ENCODE results near the gene RELA. TPM values are rescaled to one million over a fixed set of nuclear protein-coding genes. Genes with fewer than 3 reads are reported as not detected.

The RELA gene
- total and polyA plus RNA-seq, 12 donors = 28.9 to 55.2 (median 38.7) TPM

GRCh38 chr11:65611028-65611757, 51.5 kb downstream of the RELA start:
- ATAC-seq (peak in 5 of 8 donors; percentile 3 to 26 (median 8)), DNase-seq (peak; percentile 70 to 81)
- TF ChIP-seq, protein P1, sequence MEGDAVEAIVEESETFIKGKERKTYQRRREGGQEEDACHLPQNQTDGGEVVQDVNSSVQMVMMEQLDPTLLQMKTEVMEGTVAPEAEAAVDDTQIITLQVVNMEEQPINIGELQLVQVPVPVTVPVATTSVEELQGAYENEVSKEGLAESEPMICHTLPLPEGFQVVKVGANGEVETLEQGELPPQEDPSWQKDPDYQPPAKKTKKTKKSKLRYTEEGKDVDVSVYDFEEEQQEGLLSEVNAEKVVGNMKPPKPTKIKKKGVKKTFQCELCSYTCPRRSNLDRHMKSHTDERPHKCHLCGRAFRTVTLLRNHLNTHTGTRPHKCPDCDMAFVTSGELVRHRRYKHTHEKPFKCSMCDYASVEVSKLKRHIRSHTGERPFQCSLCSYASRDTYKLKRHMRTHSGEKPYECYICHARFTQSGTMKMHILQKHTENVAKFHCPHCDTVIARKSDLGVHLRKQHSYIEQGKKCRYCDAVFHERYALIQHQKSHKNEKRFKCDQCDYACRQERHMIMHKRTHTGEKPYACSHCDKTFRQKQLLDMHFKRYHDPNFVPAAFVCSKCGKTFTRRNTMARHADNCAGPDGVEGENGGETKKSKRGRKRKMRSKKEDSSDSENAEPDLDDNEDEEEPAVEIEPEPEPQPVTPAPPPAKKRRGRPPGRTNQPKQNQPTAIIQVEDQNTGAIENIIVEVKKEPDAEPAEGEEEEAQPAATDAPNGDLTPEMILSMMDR (IDR thresholded peaks at IDR 0.05) = no peak
- 40% methylated on average over 10 of the region's 10 CpGs for WGBS, 2 donors
- Histone ChIP-seq H3K9me3 (no peaks in the 10 kb centered on the region), H3K27me3 (no peaks in the 10 kb centered on the region), H3K36me3 (peaks cover 0 to 58% (median 7%) of the 10 kb centered on the region in 9 donors), H3K4me1 (peaks cover 40 to 75% (median 66%) of the 10 kb centered on the region in 9 donors), H3K27ac (peak overlapping the region; percentile 88 to 100 (median 98)), H3K4me3 (peak overlapping the region; percentile 14 to 99 (median 97))
- intact Hi-C loops (cut with DNase I) = loop anchor here in 4 of 10 donors (2.0 to 5.0 kb wide), 3 partner anchors 39 to 70 kb away; partner anchors contain the start of genes FAM89B (in 2 of the 4) and ZNRD2 (in 2 of the 4)

- no peak for ATAC-seq
- Histone ChIP-seq H3K4me1 (peaks cover 39 to 78% (median 66%) of the 10 kb centered on the region in 9 donors), H3K27me3 (no peaks in the 10 kb centered on the region), H3K27ac (peak overlapping the region; percentile 71 to 100 (median 98)), H3K36me3 (peaks cover 0 to 66% (median 14%) of the 10 kb centered on the region in 9 donors), H3K9me3 (no peaks in the 10 kb centered on the region), H3K4me3 (peak overlapping the region; percentile 14 to 99 (median 97))
- WGBS, 2 donors = 47% methylated on average over 6 of the region's 6 CpGs
- intact Hi-C loops (cut with DNase I) = loop anchor here in 4 of 10 donors (2.0 to 5.0 kb wide), 3 partner anchors 38 to 70 kb away; partner anchors contain the start of genes FAM89B (in 2 of the 4) and ZNRD2 (in 2 of the 4)
- no peak for DNase-seq
- TF ChIP-seq, protein P1 (IDR thresholded peaks at IDR 0.05) = no peak
Observed at GRCh38 chr11:65610404-65610803, 52.3 kb downstream of the RELA start.

GRCh38 chr11:65609665-65610064, 53.1 kb downstream of the RELA start:
- no peaks in the 10 kb centered on the region for H3K27me3 ChIP-seq
- H3K4me1 ChIP-seq = peaks cover 39 to 78% (median 64%) of the 10 kb centered on the region in 9 donors
- 76 to 80% methylated on average over 5 of the region's 5 CpGs for WGBS, 2 donors
- H3K9me3 ChIP-seq = no peaks in the 10 kb centered on the region
- H3K4me3 ChIP-seq = peak overlapping the region in 5 of 10 donors; percentile 91 to 99 (median 97)
- intact Hi-C loops (cut with DNase I) = loop anchor here in 6 of 10 donors (2.0 to 5.0 kb wide), 3 partner anchors 37 to 69 kb away; partner anchors contain the start of genes FAM89B (in 4 of the 6) and ZNRD2 (in 4 of the 6)
- ATAC-seq = no peak
- H3K27ac ChIP-seq = peak overlapping the region in 8 of 10 donors; percentile 7 to 100 (median 98)
- TF ChIP-seq, protein P1 (IDR thresholded peaks at IDR 0.05) = no peak
- H3K36me3 ChIP-seq = peaks cover 0 to 73% (median 20%) of the 10 kb centered on the region in 9 donors
- no peak for DNase-seq

GRCh38 chr11:65609229-65609628, 53.5 kb downstream of the RELA start:
- no peak for ATAC-seq
- peaks cover 0 to 78% (median 25%) of the 10 kb centered on the region in 9 donors for H3K36me3 ChIP-seq
- TF ChIP-seq, protein P1 (IDR thresholded peaks at IDR 0.05) = no peak
- H3K27ac ChIP-seq = peak overlapping the region in 6 of 10 donors; percentile 7 to 100 (median 99)
- H3K9me3 ChIP-seq = no peaks in the 10 kb centered on the region
- DNase-seq = no peak
- H3K4me3 ChIP-seq = peak overlapping the region in 2 of 10 donors; percentile 97
- intact Hi-C loops (cut with DNase I) = loop anchor here in 3 of 10 donors (5.0 kb wide), 2 partner anchors 37 to 67 kb away; partner anchors contain the start of genes FAM89B (in 2 of the 3) and ZNRD2 (in 2 of the 3)
- 47 to 49% methylated on average over 3 of the region's 3 CpGs for WGBS, 2 donors
- H3K4me1 ChIP-seq = peaks cover 39 to 78% (median 61%) of the 10 kb centered on the region in 9 donors
- no peaks in the 10 kb centered on the region for H3K27me3 ChIP-seq
